Neural cell (in vitro differentiated cells): ENCODE data around the gene RGS1.

Experiments
- EZH2 ChIP-seq: fragments of 200-600, 300-800 bp; shearing (Covaris generic), sonication (generic); IDR thresholded peaks from 2 replicates; pipeline ENCODE4 v1.6.1; 2014; ENCODE audit warnings: antibody characterized with exemption, low read length, borderline replicate concordance, mild to moderate bottlenecking; ENCODE audit not compliant: insufficient read depth, poor library complexity, severe bottlenecking
- MXI1 ChIP-seq: fragments of 450-650 bp; conservative IDR thresholded peaks from 2 replicates; pipeline ENCODE4 v1.6.1; 2014; ENCODE audit warnings: antibody characterized with exemption, mild to moderate bottlenecking; ENCODE audit not compliant: poor library complexity, severe bottlenecking
- POLR2AphosphoS5 ChIP-seq: IDR thresholded peaks from 2 replicates; pipeline ENCODE4 v1.6.1; 2012
- RAD21 ChIP-seq: fragments of 450-650 bp; conservative IDR thresholded peaks from 2 replicates; pipeline ENCODE4 v1.6.1; 2014; ENCODE audit warnings: antibody characterized with exemption, mild to moderate bottlenecking, moderate library complexity
- TF ChIP-seq, protein P1 (sequence below): fragments of 450-650 bp; IDR thresholded peaks from 2 replicates; pipeline ENCODE4 v1.5.1; 2014; ENCODE audit warnings: antibody characterized with exemption, mild to moderate bottlenecking, moderate library complexity; ENCODE audit not compliant: poor library complexity, severe bottlenecking
- TF ChIP-seq, protein P2 (sequence below): IDR thresholded peaks from 2 replicates; pipeline ENCODE4 v1.6.1; 2012; ENCODE audit warnings: borderline replicate concordance

DNA sequence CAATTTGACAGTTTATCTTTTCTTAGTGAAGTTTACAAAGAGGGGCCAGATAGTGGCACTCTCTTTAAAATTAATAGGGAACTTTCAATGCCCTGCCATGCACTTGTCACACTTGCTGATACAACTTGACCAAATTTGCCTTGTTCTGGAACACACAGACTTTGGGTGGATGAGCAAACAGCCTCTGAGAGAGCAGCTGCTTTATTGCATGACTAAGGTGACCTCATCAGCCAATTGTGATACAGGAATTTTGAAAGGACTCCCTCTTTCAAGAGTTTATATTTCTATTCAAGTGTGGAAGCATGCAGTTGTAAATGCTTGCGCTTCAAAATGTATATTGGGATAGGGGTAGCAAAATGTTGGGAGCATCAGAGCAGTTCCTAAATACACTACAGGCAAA is 2.1 kb upstream of the RGS1 start:
- TF ChIP-seq, protein P1, sequence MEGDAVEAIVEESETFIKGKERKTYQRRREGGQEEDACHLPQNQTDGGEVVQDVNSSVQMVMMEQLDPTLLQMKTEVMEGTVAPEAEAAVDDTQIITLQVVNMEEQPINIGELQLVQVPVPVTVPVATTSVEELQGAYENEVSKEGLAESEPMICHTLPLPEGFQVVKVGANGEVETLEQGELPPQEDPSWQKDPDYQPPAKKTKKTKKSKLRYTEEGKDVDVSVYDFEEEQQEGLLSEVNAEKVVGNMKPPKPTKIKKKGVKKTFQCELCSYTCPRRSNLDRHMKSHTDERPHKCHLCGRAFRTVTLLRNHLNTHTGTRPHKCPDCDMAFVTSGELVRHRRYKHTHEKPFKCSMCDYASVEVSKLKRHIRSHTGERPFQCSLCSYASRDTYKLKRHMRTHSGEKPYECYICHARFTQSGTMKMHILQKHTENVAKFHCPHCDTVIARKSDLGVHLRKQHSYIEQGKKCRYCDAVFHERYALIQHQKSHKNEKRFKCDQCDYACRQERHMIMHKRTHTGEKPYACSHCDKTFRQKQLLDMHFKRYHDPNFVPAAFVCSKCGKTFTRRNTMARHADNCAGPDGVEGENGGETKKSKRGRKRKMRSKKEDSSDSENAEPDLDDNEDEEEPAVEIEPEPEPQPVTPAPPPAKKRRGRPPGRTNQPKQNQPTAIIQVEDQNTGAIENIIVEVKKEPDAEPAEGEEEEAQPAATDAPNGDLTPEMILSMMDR: no peak
- TF ChIP-seq, protein P2, sequence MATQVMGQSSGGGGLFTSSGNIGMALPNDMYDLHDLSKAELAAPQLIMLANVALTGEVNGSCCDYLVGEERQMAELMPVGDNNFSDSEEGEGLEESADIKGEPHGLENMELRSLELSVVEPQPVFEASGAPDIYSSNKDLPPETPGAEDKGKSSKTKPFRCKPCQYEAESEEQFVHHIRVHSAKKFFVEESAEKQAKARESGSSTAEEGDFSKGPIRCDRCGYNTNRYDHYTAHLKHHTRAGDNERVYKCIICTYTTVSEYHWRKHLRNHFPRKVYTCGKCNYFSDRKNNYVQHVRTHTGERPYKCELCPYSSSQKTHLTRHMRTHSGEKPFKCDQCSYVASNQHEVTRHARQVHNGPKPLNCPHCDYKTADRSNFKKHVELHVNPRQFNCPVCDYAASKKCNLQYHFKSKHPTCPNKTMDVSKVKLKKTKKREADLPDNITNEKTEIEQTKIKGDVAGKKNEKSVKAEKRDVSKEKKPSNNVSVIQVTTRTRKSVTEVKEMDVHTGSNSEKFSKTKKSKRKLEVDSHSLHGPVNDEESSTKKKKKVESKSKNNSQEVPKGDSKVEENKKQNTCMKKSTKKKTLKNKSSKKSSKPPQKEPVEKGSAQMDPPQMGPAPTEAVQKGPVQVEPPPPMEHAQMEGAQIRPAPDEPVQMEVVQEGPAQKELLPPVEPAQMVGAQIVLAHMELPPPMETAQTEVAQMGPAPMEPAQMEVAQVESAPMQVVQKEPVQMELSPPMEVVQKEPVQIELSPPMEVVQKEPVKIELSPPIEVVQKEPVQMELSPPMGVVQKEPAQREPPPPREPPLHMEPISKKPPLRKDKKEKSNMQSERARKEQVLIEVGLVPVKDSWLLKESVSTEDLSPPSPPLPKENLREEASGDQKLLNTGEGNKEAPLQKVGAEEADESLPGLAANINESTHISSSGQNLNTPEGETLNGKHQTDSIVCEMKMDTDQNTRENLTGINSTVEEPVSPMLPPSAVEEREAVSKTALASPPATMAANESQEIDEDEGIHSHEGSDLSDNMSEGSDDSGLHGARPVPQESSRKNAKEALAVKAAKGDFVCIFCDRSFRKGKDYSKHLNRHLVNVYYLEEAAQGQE: no peak
- TF ChIP-seq RAD21: no peak
- no peak for TF ChIP-seq EZH2
- TF ChIP-seq POLR2AphosphoS5: no peak
- TF ChIP-seq MXI1: no peak
